Ureter (tissue), 1 donor: ENCODE results near the gene ACER2. TPM values are rescaled to one million over a fixed set of nuclear protein-coding genes. Genes with fewer than 3 reads are reported as not detected.
"Not testable (repeated sequence)": the region's sequence is repeated elsewhere in the genome, so short reads cannot be mapped to it uniquely, and the experiment has no call there.

Source experiments
- DNase-seq: peaks from one replicate; pipeline ENCODE4 v3.0.0-alpha.2; 2020; ENCODE audit warnings: low spot score
- total RNA-seq: library from RNA; stranded (reverse); gene quantifications from one replicate; pipeline ENCODE4 v1.2.4, GENCODE V29; 2023
- donor health status: DM: yes; HTN: yes; CAD: no.

Gene ACER2
- total RNA-seq = 213 TPM

- peak; percentile 97 for DNase-seq
These were observed at the start of gene ACER2 for GRCh38 chr9:19408693-19409400. Gene ACER2 (plus strand): TSS chr9:19409009. CDS start chr9:19409085, 76 bp downstream.

DNA sequence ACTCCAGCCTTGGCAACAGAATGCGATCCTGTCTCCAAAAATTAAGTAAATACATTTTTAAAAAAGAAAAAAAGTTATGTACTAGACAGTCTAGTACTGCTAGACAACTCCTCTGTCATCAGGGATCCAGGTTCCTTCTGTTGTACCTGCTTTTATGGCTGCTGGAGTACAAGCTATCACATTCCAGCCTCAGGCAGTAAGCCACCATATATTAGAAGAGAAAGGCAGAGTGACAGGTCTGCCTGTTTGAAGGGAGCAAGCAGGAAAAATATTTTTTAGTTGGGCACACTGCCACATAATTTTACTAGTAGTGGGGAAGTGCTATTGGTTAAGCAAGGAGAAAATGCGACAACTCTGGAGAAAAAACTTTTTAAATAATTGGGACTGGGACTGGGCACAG is 39.7 kb upstream of the ACER2 start:
- DNase-seq = no peak

DNA sequence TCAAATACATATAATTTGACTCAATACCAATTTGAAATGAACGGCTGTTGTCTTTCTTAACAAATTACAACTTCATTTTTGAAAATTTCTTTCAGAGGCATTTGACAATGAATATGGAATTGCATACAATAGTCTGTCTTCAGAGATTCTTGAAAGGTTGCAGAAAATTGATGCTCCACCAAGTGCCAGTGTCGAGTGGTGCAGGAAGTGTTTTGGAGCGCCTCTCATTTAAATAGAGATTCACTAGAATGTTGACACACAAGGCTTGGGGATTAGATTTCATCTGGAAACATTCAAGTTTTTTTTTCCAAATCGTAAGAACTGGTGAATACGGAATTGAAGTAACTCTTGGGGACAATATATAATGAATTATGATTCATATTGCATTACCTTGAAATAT is 36.9 kb upstream of the ACER2 start:
- no peak for DNase-seq

DNA sequence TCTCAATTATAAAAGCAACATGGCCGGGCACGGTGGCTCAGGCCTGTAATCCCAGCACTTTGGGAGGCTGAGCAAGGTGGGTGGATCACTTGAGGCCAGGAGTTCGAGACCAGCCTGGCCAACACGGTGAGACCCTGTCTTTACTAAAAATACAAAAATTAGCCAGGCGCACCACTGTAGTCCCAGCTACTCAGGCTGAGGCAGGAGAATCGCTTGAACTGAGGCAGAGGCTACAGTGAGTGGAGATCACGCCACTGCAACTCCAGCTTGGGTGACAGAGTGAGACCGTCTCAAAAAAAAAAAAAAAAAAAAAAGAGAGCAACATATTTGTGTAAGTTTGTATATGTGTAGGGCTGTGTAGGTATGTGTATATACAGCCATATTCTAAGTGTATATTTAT is 36.2 kb upstream of the ACER2 start:
- no peak for DNase-seq

DNA sequence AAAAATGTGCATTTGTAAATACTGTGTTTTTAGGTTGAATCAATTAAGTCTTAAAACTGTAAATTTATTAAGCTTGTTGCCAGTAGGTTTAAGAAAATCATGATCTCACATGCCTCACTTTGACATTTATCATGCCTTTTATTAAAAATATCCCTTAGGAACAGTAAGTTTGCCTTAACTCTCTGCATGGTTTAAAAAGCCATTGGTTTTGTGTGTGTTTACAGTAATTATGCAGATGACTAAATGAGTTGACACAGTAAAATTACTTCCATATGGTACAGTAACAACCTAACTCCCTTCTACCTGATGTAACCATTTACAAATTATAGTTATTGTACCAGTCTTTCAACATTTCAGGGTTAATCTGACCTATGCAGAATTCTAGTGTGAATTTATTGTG is 35.3 kb upstream of the ACER2 start:
- DNase-seq = no peak

GRCh38 chr9:19375538-19375937 is 33.3 kb upstream of the ACER2 start:
- DNase-seq = no peak

GRCh38 chr9:19376931-19377330 is 31.9 kb upstream of the ACER2 start:
- DNase-seq = no peak

- no peak for DNase-seq
These were observed 30.6 kb upstream of the ACER2 start for GRCh38 chr9:19378164-19378563.

DNA sequence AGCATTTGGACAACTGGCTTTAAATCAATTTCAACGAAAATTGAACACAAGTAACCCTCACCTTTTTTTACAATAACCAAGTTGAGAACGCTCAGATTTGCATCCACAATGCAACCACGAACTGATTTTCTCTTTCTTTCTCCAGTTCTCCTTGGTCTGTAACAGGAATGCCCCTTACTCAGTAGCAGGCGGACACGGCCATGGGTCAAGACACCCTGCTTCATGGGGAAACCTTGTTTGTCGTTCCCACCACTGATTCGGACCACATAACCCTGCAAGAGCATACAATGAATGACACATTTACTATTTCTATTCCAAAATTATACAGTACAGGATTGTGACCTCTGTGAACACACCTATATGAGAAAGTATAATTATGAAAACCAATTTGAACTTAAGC is 30.2 kb upstream of the ACER2 start:
- DNase-seq = no peak

- DNase-seq = no peak
These were observed 29.5 kb upstream of the ACER2 start for GRCh38 chr9:19379283-19379682.

GRCh38 chr9:19379697-19380046 is 29.1 kb upstream of the ACER2 start:
- DNase-seq = peak; percentile 51

DNA sequence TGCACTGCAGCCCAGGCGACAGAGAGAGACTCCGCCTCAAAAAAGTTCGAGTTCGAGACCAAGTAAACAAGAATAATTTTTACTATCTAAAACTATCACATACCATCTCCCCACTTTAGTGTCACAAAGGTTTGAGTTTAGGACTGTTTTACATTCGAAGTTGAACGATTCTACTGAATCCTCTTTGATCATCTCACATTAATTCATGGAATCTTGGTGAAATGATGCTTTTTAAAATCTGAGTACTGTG is 28.1 kb upstream of the ACER2 start:
- no peak for DNase-seq

DNA sequence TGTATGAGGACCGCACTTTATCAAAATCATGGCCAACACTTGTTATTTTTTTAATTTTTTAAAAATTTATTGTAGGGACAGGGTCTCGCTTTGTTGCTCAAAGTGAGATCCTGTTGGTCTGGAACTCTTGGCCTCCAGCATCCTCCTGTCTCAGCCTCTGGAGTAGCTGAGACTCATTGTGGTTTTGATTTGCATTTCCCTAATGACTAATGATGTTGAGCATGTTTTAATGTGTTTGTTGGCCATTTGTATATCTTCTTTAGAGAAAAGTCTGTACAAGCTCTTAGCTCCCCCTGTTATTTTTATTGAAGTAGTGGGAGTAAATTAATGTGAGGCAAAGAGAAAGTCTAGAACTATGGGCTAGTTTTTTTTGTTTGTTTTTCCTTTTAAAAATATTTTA is 27.2 kb upstream of the ACER2 start:
- no peak for DNase-seq

DNA sequence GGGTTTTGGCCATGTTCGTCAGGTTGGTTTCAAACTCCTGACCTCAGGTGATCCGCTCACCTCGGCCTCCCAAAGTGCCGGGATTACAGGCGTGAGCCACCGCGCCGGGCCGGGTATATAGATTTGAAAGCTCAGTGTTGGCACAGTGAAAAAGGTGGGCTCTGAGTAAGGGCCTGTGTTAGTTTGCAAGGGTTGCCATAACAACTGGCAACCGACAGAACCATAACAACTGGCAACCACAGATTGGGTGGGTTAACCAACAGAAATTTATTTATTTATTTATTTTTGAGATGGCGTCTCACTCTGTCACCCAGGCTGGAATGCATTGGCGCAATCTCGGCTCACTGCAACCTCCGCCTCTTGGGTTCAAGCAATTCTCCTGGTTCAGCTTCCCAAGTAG is 23.6 kb upstream of the ACER2 start:
- DNase-seq = not testable (repeated sequence)

- no peak for DNase-seq
These were observed 22.9 kb upstream of the ACER2 start for GRCh38 chr9:19385786-19386501.

- DNase-seq = no peak
These were observed 22.2 kb upstream of the ACER2 start for GRCh38 chr9:19386502-19387044.

GRCh38 chr9:19387317-19387716 is 21.5 kb upstream of the ACER2 start:
- no peak for DNase-seq

GRCh38 chr9:19389539-19389938 is 19.3 kb upstream of the ACER2 start:
- not testable (repeated sequence) for DNase-seq

GRCh38 chr9:19397845-19398244 is 11.0 kb upstream of the ACER2 start:
- no peak for DNase-seq

GRCh38 chr9:19403231-19403630 is 5.6 kb upstream of the ACER2 start:
- not testable (repeated sequence) for DNase-seq

DNA sequence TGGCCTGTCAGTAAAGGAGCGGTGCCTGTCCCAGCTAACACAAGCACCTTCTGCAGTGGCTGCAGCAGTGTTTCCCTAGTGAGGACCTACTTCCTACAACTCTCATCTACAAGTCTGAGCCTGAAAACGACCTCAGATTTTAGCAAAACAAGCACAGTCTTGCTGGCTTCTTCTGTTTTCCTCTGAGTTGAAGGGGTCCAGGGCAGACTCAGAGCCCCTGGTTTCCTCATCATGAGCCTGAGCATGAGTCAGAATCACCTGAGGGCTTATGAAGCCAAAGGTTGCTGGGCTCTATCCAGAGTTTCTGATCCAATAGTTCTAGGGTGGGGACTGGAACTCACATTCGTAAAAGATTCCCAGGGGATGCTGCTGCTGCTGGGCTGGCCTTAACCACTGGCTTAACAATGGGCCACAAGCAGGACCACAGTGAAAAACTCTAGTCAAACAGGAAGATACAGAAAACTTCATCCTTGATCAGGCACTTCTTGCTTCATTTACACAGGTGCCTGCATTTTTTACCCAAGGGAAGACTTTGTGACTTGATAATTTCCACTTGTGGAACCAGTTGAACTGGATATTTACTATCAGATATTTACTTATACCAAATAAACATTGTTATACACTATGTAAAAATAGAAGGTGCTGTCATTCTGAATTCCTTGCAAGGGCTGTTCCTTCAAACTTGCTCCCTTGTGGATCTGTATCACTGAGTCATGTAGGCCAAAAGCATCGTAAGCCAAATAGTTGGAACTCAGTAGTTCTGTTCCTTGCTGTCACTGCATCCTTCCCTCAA is 4.3 kb upstream of the ACER2 start:
- peak; percentile 59 for DNase-seq

- DNase-seq = no peak
These were observed 3.0 kb upstream of the ACER2 start for GRCh38 chr9:19405771-19406170.

DNA sequence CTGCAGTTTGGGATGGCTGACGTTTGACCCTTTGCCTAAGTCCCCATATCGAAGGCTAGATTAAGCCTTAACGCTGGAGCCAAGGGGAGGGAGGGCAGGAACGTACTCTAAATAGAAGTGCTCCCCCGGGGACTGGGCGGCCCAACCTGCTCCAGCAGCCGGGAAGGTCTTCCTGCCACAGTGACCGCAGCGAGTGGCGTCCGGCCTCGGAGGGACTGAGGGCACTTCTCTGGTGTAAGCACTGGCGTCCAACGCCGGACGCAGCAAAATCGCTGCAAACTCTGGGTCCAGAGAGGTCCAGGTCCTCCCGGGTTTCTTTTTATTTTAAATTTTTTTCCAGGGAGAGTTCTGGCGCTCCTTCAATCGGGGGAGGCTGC is 505 bp upstream of the ACER2 start:
- DNase-seq = no peak
